HG02642 (cell line): ENCODE measurements around the gene CDC42BPB.
"Not testable (repeated sequence)": the region's sequence is repeated elsewhere in the genome, so short reads cannot be mapped to it uniquely, and the experiment has no call there.

Experiments
- ATAC-seq: cut with Tn5 transposase; IDR thresholded peaks from one replicate; pipeline ENCODE4 v1.9.1; 2021; ENCODE audit warnings: mild to moderate bottlenecking; ENCODE audit not compliant: unreplicated experiment, poor library complexity

Gene CDC42BPB

GRCh38 chr14:102932484-102933248 lies 124.7 kb downstream of the CDC42BPB start:
- ATAC-seq: no peak

GRCh38 chr14:102931580-102932285 lies 125.6 kb downstream of the CDC42BPB start:
- no peak for ATAC-seq

- no peak for ATAC-seq
Measured at GRCh38 chr14:102930753-102931579, 126.4 kb downstream of the CDC42BPB start.

- ATAC-seq: no peak
Measured at GRCh38 chr14:102930138-102930752, 127.1 kb downstream of the CDC42BPB start.

DNA sequence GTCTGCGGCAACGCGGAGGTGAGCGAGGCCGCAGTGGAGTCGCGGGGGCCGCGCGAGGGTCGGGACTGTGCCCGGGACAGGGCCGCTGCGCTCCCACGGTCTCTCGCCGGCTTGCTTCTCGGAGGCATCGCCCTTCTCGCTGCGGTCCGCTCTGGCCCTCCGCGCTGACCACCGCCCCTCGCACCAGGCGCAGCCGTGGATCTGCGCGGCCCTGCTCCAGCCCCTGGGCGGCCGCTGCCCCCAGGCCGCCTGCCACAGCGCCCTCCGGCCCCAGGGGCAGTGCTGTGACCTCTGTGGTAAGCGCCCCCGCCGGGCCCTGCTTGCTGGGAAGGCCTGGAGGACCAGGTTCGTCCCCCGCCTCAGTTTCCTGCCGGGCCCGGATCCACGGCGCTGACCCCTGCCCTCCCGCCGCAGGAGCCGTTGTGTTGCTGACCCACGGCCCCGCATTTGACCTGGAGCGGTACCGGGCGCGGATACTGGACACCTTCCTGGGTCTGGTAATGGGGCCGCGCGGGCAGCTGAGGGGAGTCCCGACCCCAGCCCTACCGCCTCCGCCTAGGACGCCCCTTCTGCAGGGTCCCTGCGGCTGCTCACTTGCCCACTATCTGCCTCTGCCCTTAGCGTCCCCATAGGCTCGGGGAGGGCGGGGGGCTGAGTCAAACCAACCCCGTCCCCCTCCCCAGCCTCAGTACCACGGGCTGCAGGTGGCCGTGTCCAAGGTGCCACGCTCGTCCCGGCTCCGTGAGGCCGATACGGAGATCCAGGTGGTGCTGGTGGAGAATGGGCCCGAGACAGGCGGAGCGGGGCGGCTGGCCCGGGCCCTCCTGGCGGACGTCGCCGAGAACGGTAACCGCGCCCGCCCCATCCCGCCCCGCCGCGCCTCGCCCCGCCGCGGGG lies 127.9 kb downstream of the CDC42BPB start:
- ATAC-seq: no peak

DNA sequence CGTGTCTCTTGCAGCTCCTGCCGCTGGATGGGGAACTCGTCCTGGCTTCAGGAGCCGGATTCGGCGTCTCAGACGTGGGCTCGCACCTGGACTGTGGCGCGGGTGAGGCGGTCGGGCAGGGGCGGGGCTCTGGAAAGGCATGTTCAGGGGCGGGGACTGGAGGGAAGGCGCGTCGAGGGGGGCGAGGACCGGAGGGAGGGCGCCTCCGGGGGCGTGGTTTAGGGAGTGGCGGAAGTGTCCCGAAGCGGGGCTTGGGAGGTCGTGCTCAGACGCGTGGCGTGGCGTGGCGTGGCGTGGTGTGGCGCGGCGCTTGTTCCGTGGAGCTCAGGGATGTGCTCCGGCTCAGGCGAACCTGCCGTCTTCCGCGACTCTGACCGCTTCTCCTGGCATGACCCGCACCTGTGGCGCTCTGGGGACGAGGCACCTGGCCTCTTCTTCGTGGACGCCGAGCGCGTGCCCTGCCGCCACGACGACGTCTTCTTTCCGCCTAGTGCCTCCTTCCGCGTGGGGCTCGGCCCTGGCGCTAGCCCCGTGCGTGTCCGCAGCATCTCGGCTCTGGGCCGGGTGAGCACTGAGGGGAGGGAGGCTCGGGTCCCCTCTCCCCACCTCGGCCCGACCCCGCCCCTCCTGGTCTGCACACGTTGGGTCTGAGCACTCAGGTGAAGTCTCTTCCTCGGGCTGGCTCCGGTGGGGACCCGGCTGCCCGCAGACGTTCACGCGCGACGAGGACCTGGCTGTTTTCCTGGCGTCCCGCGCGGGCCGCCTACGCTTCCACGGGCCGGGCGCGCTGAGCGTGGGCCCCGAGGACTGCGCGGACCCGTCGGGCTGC lies 128.7 kb downstream of the CDC42BPB start:
- peak; percentile 49 for ATAC-seq

GRCh38 chr14:102927878-102928411 lies 129.4 kb downstream of the CDC42BPB start:
- ATAC-seq: peak; percentile 31

DNA sequence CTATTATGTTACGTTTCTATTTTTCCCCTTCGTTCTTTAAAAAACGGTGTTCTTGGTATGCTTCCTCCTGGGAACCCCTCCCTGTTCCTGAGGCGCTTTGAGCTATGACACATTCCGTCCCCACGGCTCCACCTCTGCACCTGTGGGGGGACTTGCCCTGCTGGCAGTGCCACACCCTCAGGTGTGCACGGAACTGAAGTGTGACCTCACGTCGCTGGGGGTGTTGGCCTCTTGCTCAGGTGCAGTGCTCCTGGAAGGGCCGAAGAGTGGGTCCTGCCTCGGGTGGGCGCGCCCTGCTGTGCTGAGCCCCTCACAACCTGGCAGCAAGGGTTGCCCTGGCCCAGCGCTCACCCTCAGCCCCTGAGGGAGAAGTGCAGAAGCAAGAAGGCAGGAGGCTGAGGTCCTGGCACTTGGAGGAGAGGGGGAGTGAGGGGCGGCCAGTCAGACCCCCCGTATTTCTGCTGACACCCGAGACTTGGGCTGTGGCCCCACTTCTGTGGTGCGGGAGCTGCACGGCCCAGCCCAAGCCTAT lies 129.9 kb downstream of the CDC42BPB start:
- ATAC-seq: no peak

GRCh38 chr14:102926840-102927239 lies 130.5 kb downstream of the CDC42BPB start:
- not testable (repeated sequence) for ATAC-seq

GRCh38 chr14:102926104-102926503 lies 131.2 kb downstream of the CDC42BPB start:
- no peak for ATAC-seq

DNA sequence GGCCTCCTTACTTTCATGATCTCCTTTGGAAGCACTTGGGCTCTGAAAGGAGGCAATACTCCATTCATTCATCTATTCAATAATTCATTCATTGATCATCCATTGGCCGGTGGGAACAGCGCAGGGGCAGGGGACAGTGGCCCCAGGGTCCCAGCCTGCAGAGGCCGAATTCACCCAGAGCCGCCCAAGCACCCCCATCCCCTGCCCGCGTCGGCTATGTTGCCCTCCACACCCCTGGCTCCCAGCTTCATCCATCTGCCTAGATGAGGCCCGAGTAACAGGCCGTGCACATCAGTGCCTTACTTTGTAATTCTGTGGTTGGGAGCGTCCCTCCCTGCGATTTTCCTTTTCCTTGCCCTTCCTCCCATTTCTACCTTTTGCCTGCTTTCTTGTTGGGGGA lies 131.7 kb downstream of the CDC42BPB start:
- no peak for ATAC-seq

- ATAC-seq: no peak
Measured at GRCh38 chr14:102924632-102925588, 132.4 kb downstream of the CDC42BPB start.

DNA sequence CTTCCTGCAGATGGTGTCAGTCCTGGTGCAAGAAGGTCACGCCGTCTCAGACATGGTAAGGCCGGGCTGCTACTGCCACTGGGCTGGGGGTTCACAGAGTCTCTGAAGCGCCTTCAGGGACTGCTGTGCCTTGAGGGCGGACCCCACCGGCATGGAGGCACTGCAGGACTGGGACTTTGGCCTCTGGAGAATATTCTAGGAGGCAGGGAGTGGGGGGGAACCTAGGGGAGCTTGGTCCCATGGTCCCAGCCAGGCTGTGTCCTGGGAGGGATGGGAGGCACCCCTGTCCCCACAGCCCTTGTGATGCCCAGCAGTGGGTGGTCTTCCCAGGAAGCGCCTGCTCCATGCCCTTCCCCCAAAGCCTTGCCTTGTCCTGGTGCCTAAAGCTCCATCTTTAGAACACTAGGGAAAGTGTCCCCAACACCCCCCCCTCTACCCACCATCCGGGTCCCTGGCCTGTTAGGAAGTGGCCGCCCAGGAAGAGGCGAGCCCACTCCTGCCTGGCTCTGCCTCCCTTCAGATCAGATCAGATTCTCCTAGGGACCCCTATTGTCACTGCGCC lies 133.3 kb downstream of the CDC42BPB start:
- no peak for ATAC-seq

GRCh38 chr14:102923201-102923924 lies 134.0 kb downstream of the CDC42BPB start:
- no peak for ATAC-seq

DNA sequence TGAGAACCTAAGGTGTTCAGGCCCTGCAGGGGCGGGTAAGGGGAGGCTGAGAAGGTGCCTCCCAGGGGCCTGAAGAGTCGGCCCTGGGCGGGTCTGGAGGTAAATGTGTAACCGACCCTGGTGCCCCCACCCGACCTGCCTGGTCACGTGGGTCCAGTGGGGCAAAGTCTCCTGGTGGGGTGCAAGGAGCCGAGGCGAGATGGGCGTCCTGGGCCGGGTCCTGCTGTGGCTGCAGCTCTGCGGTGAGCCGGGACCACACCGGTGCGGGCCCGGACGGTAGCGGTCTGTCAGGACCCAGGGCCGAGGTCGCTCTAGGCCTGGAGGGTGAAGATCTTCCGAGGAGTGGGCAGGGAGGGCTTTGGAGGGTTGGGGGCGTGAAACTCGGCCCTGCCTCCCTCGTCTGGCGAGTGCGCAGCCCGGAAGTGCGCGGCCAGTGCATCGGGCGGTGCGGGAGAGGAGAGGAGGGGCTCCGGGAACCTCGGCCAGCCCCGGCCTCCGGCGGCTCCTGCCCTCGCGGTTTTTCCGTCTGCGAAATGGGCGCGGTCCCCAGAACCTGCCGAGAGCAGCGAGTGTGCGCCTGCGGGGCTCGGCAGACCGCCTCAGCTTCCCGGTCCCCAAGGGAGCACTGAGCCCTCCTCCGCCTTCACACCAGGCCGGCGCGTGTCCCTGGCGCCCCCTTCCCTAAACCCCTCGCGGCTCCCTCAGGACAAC lies 134.7 kb downstream of the CDC42BPB start, which contains the start of gene AMN:
Gene AMN (plus strand): TSS at position 174 of the 711 bp plus-strand sequence. CDS start 26 bp downstream, at position 200.
- ATAC-seq: no peak
